GM19467 (cell line): ENCODE measurements around the gene AKAP7.

Experiments used
- ATAC-seq: cut with Tn5 transposase; IDR thresholded peaks from one replicate; pipeline ENCODE4 v1.9.1; 2021; ENCODE audit warnings: mild to moderate bottlenecking, moderate library complexity; ENCODE audit not compliant: unreplicated experiment

AKAP7 gene

GRCh38 chr6:131132360-131132759 is 2.9 kb upstream of the AKAP7 start:
- ATAC-seq, result no peak

GRCh38 chr6:131134220-131134979 is 867 bp upstream of the AKAP7 start:
- ATAC-seq, result no peak

DNA sequence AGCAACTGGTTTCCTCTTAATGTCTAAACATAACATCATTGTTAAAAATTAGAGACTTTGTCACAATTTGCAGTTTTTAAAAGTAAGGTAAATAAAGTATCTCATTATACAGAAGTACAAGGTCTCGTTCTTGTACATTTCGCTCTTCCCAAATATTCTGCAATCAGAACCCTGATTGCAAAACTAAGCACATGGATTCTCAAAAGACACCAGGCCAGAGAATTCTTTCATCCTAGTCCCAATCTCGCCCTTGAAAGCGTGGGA is 355 bp upstream of the AKAP7 start:
- no peak for ATAC-seq

GRCh38 chr6:131136021-131136786 is 937 bp downstream of the AKAP7 start:
- ATAC-seq, result peak; percentile 5

GRCh38 chr6:131139599-131139998 is 4.3 kb downstream of the AKAP7 start:
- no peak for ATAC-seq

- no peak for ATAC-seq
These were observed 8.1 kb downstream of the AKAP7 start for GRCh38 chr6:131143319-131143718.

DNA sequence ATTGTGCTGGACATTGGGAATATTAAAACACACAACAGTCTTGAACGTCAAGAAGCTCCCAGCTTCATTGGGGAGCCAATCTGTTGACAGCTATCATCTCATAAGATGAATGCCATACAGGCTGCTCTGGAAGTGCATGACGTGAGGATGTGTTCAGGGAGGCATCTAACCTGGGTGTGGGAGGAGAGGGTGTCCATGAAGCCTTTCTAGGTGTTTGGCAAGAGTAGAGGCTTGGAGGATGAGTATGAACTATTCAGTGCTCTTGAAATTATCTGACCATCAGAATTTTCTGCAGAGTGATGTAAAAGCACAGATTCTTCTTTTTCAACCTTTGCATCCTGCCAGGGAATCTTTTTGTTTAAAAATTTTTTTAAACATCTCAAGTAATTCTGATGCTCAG is 11.6 kb downstream of the AKAP7 start:
- no peak for ATAC-seq

DNA sequence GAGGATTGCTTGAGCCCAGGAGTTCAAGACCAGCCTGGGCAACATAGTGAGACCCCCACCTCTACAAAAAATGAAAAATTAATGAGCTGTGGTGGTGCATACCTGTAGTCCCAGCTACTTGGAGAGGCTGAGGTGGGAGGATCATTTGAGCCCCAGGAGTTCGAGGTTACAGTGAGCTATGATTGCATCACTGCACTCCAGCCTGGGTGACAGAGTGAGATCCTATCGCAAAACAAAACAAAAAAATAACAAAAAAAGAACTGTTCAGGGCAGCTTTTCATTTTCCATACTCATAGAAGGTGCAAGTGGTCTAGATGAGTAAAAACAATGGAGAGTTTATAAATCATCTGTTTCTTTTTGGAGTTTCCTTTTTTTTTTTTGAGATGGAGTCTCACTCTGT is 21.1 kb downstream of the AKAP7 start:
- no peak for ATAC-seq

DNA sequence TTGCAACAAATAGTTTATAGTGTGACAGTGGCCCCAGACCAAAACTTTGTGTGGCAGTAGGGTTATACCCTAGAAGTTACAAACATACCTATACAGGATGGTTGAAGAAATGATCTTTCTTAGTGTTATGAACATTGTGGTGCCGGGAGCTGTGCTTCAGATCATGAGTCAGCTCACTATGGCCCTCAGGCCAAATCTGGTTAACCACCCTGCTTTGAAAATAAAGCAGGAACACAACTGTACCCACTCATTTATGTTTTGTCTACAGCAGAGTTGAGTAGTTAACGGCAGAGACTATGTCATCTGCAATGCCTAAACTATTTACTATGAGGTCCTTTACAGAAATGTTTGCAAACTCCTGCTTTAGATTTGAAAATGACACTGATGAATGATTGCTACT is 24.3 kb downstream of the AKAP7 start:
- no peak for ATAC-seq

DNA sequence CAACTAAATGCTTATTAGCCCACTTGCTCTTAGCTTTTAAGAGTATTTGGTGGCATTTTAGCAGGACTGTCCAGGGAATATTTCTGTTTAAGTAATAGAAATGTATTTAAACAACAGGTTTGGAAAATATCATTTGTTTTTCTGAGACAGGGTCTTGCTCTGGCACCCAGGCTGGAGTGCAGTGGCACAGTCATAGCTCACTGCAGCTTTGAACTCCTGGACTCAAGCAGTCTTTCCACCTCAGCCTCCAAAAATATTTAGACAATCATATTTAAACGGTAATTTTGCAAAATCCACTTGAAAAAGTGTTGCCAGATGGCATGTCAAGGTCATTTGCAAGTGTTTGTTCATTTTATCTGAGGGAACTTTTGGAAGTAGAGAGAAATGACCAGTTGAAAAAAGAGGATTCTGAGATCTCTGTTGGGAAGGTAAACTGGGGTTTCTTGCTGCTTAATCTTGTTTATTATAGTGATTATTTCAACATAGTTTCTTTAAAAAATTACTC is 25.0 kb downstream of the AKAP7 start:
- ATAC-seq, result no peak

DNA sequence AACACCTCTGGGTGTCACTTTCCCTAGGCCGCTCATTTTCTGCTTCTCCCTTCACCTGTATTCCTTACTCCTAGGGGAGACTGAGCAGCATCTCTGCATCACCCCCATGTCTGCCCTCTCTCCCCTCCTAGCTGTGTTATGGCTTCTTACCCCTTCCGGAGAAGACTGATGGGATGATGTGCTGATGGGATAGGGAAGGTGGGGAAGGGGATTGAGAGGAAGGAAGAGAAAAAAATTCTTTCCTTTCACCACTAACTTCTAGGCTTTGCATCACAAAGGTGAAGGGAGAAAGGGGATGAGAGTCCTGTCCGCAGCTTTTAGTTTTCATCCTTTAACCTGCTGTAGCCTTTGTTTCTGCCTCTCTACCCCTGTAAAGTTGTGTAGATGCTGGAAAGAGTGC is 26.7 kb downstream of the AKAP7 start:
- ATAC-seq, result no peak

GRCh38 chr6:131163886-131164285 is 28.6 kb downstream of the AKAP7 start:
- ATAC-seq, result no peak

- no peak for ATAC-seq
These were observed 29.2 kb downstream of the AKAP7 start for GRCh38 chr6:131164506-131164905.

- no peak for ATAC-seq
These were observed 32.5 kb downstream of the AKAP7 start for GRCh38 chr6:131167773-131168172.

GRCh38 chr6:131169613-131170012 is 34.3 kb downstream of the AKAP7 start:
- ATAC-seq, result no peak

DNA sequence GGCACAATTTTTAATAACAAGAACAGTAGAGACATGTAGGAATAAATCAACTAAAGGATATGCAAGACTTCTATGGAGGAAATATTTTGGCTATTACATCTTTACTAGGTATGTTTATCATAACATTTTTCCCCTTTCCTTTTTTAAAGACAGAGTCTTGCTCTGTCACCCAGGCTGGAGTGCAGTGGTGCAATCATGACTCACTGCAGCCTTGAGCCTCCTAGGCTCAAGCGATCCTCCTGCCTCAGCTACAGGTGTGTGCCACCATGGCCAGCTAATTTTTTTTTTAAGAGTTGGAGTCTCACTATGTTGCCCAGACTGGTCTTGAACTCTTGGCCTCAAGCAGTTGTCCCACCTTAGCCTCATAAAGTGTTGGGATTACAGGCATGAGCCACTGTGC is 37.0 kb downstream of the AKAP7 start:
- no peak for ATAC-seq

DNA sequence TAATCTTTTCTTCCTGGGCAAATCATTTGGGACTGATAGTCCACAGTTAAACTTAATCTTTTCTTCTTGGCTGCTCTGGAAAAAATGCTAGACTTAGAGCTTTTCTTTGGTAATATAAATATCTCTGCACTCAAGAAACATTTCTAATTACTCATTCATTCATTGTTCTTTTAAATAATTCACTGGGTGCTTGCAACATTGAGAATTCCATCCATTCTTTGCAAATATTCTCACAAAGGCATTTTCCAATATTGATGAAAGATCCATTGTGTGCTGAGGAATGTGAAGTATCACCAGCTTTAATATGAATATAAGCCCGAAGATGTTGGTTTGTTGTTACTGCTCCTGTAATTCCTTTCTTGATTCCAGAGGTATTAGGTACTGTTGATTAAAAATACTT is 38.4 kb downstream of the AKAP7 start:
- ATAC-seq, result no peak

DNA sequence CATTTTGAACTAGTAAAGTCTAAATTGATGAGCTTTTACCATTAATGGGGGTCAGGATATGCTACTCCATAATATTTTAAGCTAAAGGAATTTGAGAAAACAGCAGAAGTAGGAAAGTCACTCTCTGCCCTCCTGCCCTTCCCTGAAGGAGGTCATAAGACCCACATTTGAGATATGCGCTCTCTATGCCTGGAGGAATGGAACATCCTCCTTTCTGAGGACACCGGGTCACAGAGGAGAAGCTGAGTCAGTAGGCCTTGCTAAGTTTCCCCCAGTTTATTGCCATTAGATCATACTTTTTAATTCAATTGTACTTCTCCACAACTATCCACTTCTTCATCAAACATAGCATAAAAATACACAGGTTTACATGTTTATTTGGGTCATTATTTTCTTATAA is 40.3 kb downstream of the AKAP7 start:
- ATAC-seq, result no peak

DNA sequence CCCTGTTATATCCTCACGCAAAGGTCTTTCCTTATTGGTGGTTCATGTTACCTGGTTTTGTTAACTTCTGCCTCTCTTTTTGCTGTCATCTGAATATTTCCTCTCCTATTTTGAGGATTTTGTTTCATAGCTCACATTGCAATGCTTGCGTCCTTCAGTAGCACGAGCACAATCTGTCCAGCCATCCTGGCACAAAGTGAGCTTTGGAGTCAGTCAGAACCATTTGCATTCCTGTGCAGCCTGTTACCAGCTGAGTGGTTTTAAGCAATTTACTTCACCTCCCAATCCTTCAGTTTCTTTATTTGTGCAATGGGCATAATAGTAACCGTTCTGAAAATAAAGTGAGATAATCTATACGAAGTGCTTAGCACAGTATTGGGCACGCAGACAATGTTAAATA is 42.7 kb downstream of the AKAP7 start:
- no peak for ATAC-seq

- peak; percentile 80 for ATAC-seq
These were observed 47.7 kb downstream of the AKAP7 start for GRCh38 chr6:131182991-131183425.

- ATAC-seq, result no peak
These were observed 48.3 kb downstream of the AKAP7 start for GRCh38 chr6:131183427-131184095.

DNA sequence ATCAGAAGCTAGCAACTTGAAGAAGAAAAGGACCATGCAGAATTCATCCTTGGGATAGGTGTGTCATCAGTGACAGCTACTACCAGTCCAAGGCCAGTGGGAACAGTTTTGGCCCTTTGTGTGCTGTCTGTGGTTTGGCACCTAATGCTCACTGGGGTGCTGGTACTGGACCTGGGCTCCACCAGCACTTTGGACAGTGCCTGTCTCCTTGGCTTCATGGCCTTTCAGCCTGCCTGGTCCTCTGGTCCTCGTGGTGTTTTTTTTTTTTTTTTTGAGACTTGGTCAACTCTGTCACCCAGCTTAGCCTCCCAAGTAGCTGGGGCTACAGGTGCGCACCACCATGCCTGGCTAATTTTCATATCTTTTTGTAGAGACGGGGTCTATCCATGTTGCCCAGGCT is 56.3 kb downstream of the AKAP7 start:
- ATAC-seq, result no peak
